Stomach (tissue), 9 donors: ENCODE results near the gene RHOT1. TPM values are rescaled to one million over a fixed set of nuclear protein-coding genes. Genes with fewer than 3 reads are reported as not detected.
A peak's percentile ranks its signal among the peaks of the same experiment; 100 is the strongest.
"Not testable (repeated sequence)": the region's sequence is repeated elsewhere in the genome, so short reads cannot be mapped to it uniquely, and the experiment has no call there.

Experiments
- DNase-seq, 2 donors: peaks; one replicate each; pipeline versions ENCODE4 v3.0.0 to v3.0.0-alpha.2; 2013 to 2019
- H3K27ac ChIP-seq, 5 donors: fragments of 200-600 bp in 4 of 5; sonication (generic) in 4 of 5; one replicate each; pipeline ENCODE4 v1.5.1; 2013 to 2019; ENCODE audit warnings: mild to moderate bottlenecking in 1 of 5, moderate library complexity in 1 of 5
- H3K27me3 ChIP-seq, 3 donors: fragments of 200-600 bp; sonication (generic); one replicate each; pipeline ENCODE4 v1.5.1; 2017 to 2019; ENCODE audit warnings: mixed run types in 1 of 3
- H3K36me3 ChIP-seq, 4 donors: fragments of 200-600 bp; sonication (generic); 1 replicate in 3 of 4; 2 replicates in 1 of 4; pipeline ENCODE4 v1.5.1; 2016 to 2019
- H3K4me1 ChIP-seq, 4 donors: fragments of 200-600 bp; sonication (generic); one replicate each; pipeline ENCODE4 v1.5.1; 2016 to 2019
- H3K4me3 ChIP-seq, 4 donors: fragments of 200-600 bp; sonication (generic) in 3 of 4; one replicate each; pipeline ENCODE4 v1.5.1; 2016 to 2019; ENCODE audit warnings: mild to moderate bottlenecking in 1 of 4
- H3K9me3 ChIP-seq, 4 donors: fragments of 200-600 bp; sonication (generic); one replicate each; pipeline ENCODE4 v1.5.1; 2016 to 2019
- CTCF ChIP-seq, 7 experiments: fragments of 450-650 bp in 4 of 7; fragments of 200-600 bp in 3 of 7; sonication (generic) in 3 of 7; IDR thresholded peaks; one replicate each; pipeline ENCODE4 v1.5.1; 2016 to 2019; ENCODE audit warnings: antibody characterized with exemption in 7 of 7, control low read depth in 2 of 7, mild to moderate bottlenecking in 1 of 7
- EP300 ChIP-seq: sonication (generic); formaldehyde crosslinking; IDR thresholded peaks from one replicate; pipeline ENCODE4 v1.6.1; 2017; ENCODE audit warnings: antibody characterized with exemption
- POLR2A ChIP-seq, 4 donors: fragments of 450-650 bp; IDR thresholded peaks; one replicate each; pipeline ENCODE4 v1.6.1; 2016; ENCODE audit warnings: antibody characterized with exemption in 4 of 4, control low read depth in 2 of 4, mild to moderate bottlenecking in 1 of 4, moderate library complexity in 1 of 4
- POLR2AphosphoS5 ChIP-seq, 3 donors: sonication (generic); formaldehyde crosslinking; IDR thresholded peaks; one replicate each; pipeline ENCODE4 v1.6.1; 2016; ENCODE audit warnings: antibody characterized with exemption in 3 of 3
- WGBS, 5 donors: extraction: QIAGEN DNeasy Blood & Tissue Kit in 3 of 5; methylation state at CpG; one replicate each; pipeline versions ENCODE4 v1.1.5 to v1.1.7; 2013 to 2018; 5-methylcytosine and 5-hydroxymethylcytosine counted together
- intact Hi-C: fragments of 100-400 bp; cut with DNase I; formaldehyde crosslinking; loops from one replicate; pipeline ENCODE4 v1.15.1; 2023; ENCODE audit warnings: low total_unique reads
- polyA plus RNA-seq, 3 donors: library from polyadenylated mRNA; stranded (reverse); fragments of 200-250 nt; gene quantifications; one replicate each; pipeline ENCODE4 v1.2.3, GENCODE V29; 2013
- total RNA-seq, 5 donors: library from RNA; depleted of rRNA; stranded (reverse); fragments of >200 nt; gene quantifications; one replicate each; pipeline versions ENCODE4 v1.1.0 to v1.2.3, GENCODE V29; 2014 to 2016
- donor health status: healthy with polysubstance abuse.
- donor health status: Bipolar disorder and iron deficiency.
- donor health status: healthy.

RHOT1 gene
- total and polyA plus RNA-seq, 8 donors, result 7.0 to 219 (median 56.7) TPM

GRCh38 chr17:32143527-32143870 is 1.2 kb downstream of the RHOT1 start:
- Histone ChIP-seq H3K4me1 (peaks cover 19 to 70% (median 39%) of the 10 kb centered on the region in 4 donors), H3K36me3 (peaks cover 0 to 15% (median 0%) of the 10 kb centered on the region in 4 donors), H3K9me3 (no peaks in the 10 kb centered on the region), H3K27ac (peak overlapping the region in 4 of 5 donors; percentile 92 to 97 (median 96)), H3K27me3 (no peaks in the 10 kb centered on the region), H3K4me3 (peak overlapping the region; percentile 86 to 99 (median 96))
- 10 to 26% (median 21%) methylated on average over 6 of the region's 6 CpGs for WGBS, 5 donors
- intact Hi-C loops, result no loop called here
- TF ChIP-seq POLR2AphosphoS5 (IDR thresholded peaks at IDR 0.05), result no peak
- no peak for TF ChIP-seq EP300
- TF ChIP-seq POLR2A (IDR thresholded peaks at IDR 0.05), result no peak
- TF ChIP-seq CTCF (IDR thresholded peaks at IDR 0.05), result no peak
- DNase-seq, result no peak

- DNase-seq, H3K9me3 ChIP-seq, intact Hi-C loops, H3K27me3 ChIP-seq: not testable (repeated sequence)
- Histone ChIP-seq H3K36me3 (peaks cover 0 to 15% (median 0%) of the 10 kb centered on the region in 4 donors), H3K27ac (peak overlapping the region in 1 of 5 donors; percentile 12), H3K4me3 (peak overlapping the region in 1 of 4 donors; percentile 86), H3K4me1 (peaks cover 19 to 68% (median 36%) of the 10 kb centered on the region in 4 donors)
- 93 to 100% (median 100%) methylated on average over 2 of the region's 2 CpGs for WGBS, 5 donors
These were observed 2.1 kb downstream of the RHOT1 start for GRCh38 chr17:32144442-32144841.

- intact Hi-C loops, result no loop called here
- TF ChIP-seq CTCF (IDR thresholded peaks at IDR 0.05) (no peak), EP300 (no peak), POLR2AphosphoS5 (IDR thresholded peaks at IDR 0.05) (no peak), POLR2A (IDR thresholded peaks at IDR 0.05) (no peak)
- no peaks in the 10 kb centered on the region for H3K27me3 ChIP-seq
- no peak for DNase-seq
- H3K9me3 ChIP-seq, result no peaks in the 10 kb centered on the region
- no peak overlapping the region for H3K4me3 ChIP-seq
- peaks cover 17 to 86% (median 46%) of the 10 kb centered on the region in 4 donors for H3K4me1 ChIP-seq
- no peak overlapping the region for H3K27ac ChIP-seq
- H3K36me3 ChIP-seq, result peaks cover 6 to 23% (median 9%) of the 10 kb centered on the region in 4 donors
- 84 to 89% (median 85%) methylated on average over 5 of the region's 5 CpGs for WGBS, 5 donors
These were observed 6.0 kb downstream of the RHOT1 start for GRCh38 chr17:32148351-32148750.

- TF ChIP-seq CTCF (IDR thresholded peaks at IDR 0.05), result no peak
- no peak for TF ChIP-seq EP300
- TF ChIP-seq POLR2AphosphoS5 (IDR thresholded peaks at IDR 0.05), result no peak
- no peak for TF ChIP-seq POLR2A (IDR thresholded peaks at IDR 0.05)
These were observed 8.1 kb downstream of the RHOT1 start for GRCh38 chr17:32150358-32150757.

GRCh38 chr17:32152130-32152529 is 9.8 kb downstream of the RHOT1 start:
- intact Hi-C loops, result no loop called here
- H3K27me3 ChIP-seq, result no peaks in the 10 kb centered on the region
- peak overlapping the region in 2 of 5 donors; percentile 42 to 47 for H3K27ac ChIP-seq
- H3K4me3 ChIP-seq, result no peak overlapping the region
- H3K4me1 ChIP-seq, result peaks cover 0 to 52% (median 25%) of the 10 kb centered on the region in 4 donors
- TF ChIP-seq POLR2A (IDR thresholded peaks at IDR 0.05) (no peak), CTCF (IDR thresholded peaks at IDR 0.05) (no peak), POLR2AphosphoS5 (IDR thresholded peaks at IDR 0.05) (no peak), EP300 (no peak)
- H3K9me3 ChIP-seq, result no peaks in the 10 kb centered on the region
- WGBS, 5 donors, result 28 to 57% (median 45%) methylated on average over 3 of the region's 3 CpGs
- H3K36me3 ChIP-seq, result peaks cover 14 to 35% (median 34%) of the 10 kb centered on the region in 4 donors
- peak; percentile 49 to 51 for DNase-seq

More at GRCh38 chr17:32150358-32150757, 8.1 kb downstream of the RHOT1 start:
- Histone ChIP-seq H3K4me3 (no peak overlapping the region), H3K27ac (no peak overlapping the region), H3K4me1 (peaks cover 0 to 65% (median 28%) of the 10 kb centered on the region in 4 donors), H3K36me3 (peaks cover 14 to 43% (median 27%) of the 10 kb centered on the region in 4 donors), H3K27me3 (no peaks in the 10 kb centered on the region), H3K9me3 (no peaks in the 10 kb centered on the region)
- DNase-seq, result no peak
- intact Hi-C loops, result no loop called here
